ENCODE results near the gene FARS2.

Gene FARS2

DNA sequence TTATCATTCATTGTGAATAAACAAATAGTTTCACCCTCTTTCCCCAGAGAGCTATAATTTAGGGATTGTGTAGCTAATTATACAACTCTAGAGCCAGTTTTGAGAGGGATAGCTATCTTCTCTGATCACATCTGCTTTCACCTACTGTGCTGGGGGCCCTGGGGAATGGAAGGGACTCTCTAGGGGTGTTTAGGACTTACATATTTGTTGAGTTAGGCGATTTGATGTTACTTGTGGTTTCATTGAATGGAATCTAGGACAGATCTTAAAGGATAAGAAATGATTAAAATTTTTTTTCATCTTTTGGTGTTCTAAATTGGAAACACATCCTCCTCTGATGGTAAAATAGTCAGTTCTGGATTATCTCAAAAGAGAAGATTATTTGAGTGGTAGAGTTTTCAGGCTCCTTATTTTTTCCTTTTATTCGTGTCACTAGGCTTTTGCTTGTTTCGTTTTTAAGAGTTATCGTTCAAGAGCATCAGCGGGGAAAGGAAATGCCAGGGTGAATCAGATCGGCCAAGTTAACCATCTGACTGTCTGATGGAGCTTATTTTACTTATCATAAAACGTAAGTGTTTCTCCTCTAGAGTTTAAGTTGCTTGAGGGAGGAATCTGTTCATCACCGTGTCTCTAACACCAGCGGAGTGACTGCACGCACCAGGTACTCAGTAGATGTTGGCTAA, 236.7 kb downstream of the FARS2 start:
- no peak for DNase-seq (ENCODE audit: low read depth in 1 of 2, low spot score in 1 of 2)

DNA sequence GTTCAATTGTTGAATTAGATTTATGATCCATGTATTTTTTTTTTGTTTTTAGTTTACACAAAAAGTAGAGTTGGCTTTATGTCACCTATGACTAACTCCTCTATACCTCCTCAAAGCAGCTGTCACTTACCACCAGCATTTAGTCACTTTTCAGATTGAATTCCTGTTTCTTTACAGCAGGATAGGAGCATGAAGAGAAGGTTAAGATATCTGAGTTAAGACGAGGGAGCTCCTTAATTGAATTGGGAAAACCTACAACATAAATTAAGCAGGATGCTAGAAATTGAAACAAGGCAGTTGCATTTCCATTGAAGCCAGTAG, 237.2 kb downstream of the FARS2 start:
- DNase-seq (ENCODE audit: low read depth in 1 of 2, low spot score in 1 of 2) = no peak

DNA sequence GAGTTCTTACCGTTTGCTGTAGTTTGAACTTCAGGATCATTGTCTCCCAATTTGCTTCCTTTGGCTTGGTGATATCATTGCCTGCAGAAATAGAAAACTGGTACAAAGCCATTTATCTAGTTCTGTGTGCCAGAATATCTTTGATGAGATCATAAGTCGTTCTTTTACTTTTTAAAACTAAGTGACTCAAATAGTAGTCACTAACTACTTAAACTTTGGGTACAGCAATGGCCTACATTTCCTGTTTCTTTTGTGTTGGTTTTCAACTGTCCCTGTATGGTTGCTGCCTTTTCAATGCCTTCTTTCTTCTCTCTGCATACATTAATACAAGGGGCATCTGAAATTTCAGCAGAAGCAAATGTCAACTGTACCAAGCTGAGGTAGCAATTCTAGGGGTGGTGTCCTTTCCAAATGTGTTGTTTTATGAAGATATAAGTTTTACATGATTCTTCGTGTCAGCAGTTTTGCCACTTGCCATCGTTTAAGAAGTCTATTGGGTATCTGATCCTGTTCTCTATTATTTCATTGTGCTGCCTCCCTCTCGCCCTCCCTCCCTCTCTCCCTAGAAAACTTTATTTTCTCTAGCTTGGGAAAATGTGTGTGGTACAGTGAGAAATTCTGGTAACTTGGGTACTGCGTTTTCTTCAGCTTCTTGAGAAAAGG, 238.5 kb downstream of the FARS2 start:
- no peak for DNase-seq (ENCODE audit: low read depth in 1 of 2, low spot score in 1 of 2)

DNA sequence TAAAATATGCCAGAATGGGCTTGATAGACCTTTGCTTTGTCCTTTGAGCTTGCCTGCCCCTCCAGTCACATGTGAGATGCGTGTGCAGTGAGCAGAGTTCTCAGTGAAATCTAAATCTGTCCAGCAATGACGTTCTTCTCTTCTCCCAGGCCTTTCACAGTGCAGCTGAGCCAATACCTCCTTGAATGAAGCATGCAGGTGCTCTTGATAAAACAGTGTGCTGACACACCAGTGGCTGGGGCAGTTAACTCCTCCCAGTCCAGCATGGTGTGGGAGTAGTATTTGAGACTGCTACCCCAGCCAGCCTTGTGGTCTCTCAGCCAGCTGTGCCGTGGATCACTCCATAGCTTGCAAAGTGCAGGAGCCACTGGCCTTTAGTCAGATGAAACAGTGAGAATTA, 240.5 kb downstream of the FARS2 start:
- no peak for DNase-seq (ENCODE audit: low read depth in 1 of 2, low spot score in 1 of 2)

DNA sequence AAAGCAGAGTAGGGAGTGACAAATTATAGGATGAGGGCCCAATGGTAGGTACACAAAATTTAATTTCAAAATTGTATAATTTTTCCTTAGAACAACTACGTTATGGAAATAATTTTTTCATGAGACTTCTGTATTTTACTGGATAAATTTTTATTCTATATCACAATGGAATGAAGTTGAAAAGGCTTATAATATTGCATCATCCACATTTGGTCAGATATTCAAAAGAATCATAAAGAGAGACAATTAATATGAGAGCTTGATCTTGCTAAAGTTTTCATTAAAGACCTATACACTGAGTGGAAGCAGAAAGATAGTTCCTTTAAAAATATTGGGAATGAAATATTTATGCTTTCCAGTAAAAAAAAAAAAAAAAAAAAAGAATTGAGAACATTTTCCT, 242.8 kb downstream of the FARS2 start:
- no peak for DNase-seq (ENCODE audit: low read depth in 1 of 2, low spot score in 1 of 2)

GRCh38 chr6:5506149-5506548, 244.8 kb downstream of the FARS2 start:
- no peak for DNase-seq (ENCODE audit: low read depth in 1 of 2, low spot score in 1 of 2)

GRCh38 chr6:5506597-5506996, 245.3 kb downstream of the FARS2 start:
- no peak for DNase-seq (ENCODE audit: low read depth in 1 of 2, low spot score in 1 of 2)

DNA sequence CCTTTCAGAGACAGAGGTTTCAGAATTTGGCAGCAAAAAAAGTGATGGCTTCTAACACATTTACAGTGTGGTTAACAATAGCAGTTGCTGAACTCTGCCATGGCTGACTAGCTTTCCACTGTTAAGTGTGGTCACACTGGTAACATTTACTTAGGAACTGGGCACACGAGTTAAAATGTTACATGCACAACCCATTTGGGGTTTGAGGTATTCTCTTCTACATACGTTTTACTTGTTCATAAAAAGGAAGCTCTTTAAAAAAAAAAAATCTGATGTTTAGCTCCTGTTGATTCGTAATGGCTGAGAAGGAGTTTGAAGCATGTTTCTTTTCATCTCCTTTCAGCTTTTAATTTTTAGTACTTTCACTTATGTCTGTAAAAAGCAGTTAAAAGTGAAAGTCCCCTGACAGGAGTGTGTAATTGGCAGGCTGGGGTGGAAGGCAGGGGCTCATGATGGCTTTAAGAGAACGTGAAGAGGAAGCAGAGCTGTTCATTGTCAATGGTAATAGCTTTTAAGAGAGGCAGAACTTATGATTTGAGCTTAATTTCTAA, 245.9 kb downstream of the FARS2 start:
- no peak for DNase-seq (ENCODE audit: low read depth in 1 of 2, low spot score in 1 of 2)

GRCh38 chr6:5509106-5509505, 247.8 kb downstream of the FARS2 start:
- no peak for DNase-seq (ENCODE audit: low read depth in 1 of 2, low spot score in 1 of 2)

GRCh38 chr6:5510331-5511133, 249.2 kb downstream of the FARS2 start:
- DNase-seq (ENCODE audit: low read depth in 1 of 2, low spot score in 1 of 2) = no peak

- no peak for DNase-seq (ENCODE audit: low read depth in 1 of 2, low spot score in 1 of 2)
Measured at GRCh38 chr6:5511954-5512353, 250.6 kb downstream of the FARS2 start.

GRCh38 chr6:5512422-5512821, 251.1 kb downstream of the FARS2 start:
- DNase-seq (ENCODE audit: low read depth in 1 of 2, low spot score in 1 of 2) = no peak

GRCh38 chr6:5513408-5513807, 252.1 kb downstream of the FARS2 start:
- no peak for DNase-seq (ENCODE audit: low read depth in 1 of 2, low spot score in 1 of 2)

DNA sequence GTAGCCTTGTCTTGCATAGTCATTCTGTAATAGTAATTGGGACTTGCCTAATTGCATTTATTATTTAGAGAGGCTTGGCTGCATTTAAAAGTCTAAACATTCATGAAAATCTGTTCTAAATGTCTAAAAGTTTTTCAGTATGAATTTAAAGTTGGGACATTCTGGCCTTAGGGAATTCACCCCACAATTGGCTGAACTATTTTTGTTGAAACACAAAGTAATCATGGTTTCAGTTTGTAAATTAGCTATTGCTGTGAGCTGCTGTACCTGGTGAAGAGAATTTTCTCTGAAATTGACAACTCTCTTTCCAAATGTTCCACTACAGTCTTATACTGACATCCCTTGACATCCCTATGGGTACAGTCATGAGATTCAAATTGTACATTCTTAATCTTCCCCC, 253.0 kb downstream of the FARS2 start:
- DNase-seq (ENCODE audit: low read depth in 1 of 2, low spot score in 1 of 2) = no peak

DNA sequence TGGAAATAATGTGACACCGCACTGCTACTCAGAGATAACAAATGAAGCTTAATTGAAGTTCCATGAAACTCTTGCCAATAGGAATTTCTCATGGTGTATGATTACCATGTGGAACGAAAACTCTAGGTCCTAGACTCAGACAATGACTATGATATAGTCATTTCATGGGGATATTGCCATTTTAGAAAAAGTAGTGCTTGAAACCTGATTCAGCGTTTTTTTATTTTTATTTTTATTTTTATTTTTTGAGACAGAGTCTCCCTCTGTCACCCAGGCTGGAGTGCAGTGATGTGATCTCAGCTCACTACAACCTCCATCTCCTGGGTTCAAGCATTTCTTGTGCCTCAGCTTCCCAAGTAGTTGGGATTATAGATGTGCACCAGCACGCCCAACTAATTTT, 253.9 kb downstream of the FARS2 start:
- DNase-seq (ENCODE audit: low read depth in 1 of 2, low spot score in 1 of 2) = no peak

GRCh38 chr6:5516036-5516435, 254.7 kb downstream of the FARS2 start:
- no peak for DNase-seq (ENCODE audit: low read depth in 1 of 2, low spot score in 1 of 2)

GRCh38 chr6:5517796-5518195, 256.5 kb downstream of the FARS2 start:
- DNase-seq (ENCODE audit: low read depth in 1 of 2, low spot score in 1 of 2) = peak in 1 of 2 donors; percentile 35

DNA sequence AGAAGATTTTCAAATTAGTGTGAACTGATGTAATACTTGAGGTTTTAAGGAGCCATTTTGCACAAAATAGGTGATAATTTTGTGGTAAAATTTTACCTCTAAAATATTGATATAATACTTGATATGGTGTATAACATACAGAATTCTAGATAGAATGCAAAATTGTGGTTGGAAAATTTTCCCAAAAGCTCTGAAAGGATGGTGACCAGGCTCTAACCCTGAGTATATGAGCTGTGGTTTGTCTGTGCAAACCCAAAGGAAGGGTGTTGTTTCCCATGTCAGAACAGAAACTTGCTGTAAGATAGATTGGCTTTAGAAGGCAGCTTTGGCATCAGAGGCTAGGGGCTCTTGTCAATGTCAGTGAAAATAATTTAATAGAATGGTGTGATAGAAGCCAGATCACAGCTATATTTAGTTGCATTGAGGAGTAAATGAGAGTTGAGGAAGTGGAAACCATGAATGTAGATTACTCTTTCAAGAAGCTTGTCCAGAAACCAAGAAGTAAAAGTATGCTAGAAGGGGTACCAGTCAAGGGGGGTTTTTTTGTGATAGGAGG, 257.7 kb downstream of the FARS2 start:
- no peak for DNase-seq (ENCODE audit: low read depth in 1 of 2, low spot score in 1 of 2)

DNA sequence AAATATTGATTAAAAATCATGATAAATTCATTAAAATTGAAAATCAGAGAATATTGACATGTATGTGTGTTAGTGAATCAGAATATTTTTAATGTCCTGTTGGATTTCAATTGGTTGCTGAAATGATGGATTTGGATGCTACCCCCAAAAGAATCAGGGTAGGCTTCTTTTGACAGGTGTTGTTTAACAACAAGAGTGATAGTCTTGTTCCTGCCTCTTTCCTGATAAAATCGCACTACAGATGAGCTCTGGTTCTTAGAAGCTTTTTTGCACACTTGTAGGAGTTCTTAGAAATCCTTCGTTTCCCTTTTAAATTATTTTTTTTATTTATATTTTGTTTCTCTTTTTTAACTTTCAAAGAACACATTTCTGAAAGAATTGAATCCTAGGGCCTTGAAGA, 259.5 kb downstream of the FARS2 start:
- no peak for DNase-seq (ENCODE audit: low read depth in 1 of 2, low spot score in 1 of 2)

DNA sequence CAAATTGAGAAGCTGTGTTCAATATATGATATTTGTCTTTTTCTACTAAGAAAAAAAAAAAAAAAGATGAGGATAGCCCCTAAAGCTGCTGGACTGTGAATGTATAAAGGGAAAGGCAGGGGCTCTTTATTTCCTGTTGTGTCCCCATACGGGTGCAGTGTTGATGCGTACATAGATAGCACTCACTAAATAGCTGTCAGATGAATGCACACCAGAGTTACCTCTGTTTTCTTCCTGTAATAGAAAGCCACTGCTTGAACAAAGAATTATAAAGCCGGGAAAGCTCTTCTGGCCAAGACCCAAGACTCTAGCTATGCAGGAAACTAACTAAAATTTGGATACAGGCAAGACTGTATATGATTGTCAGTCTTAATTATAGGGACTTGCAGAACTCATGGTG, 260.0 kb downstream of the FARS2 start:
- DNase-seq (ENCODE audit: low read depth in 1 of 2, low spot score in 1 of 2) = no peak

DNA sequence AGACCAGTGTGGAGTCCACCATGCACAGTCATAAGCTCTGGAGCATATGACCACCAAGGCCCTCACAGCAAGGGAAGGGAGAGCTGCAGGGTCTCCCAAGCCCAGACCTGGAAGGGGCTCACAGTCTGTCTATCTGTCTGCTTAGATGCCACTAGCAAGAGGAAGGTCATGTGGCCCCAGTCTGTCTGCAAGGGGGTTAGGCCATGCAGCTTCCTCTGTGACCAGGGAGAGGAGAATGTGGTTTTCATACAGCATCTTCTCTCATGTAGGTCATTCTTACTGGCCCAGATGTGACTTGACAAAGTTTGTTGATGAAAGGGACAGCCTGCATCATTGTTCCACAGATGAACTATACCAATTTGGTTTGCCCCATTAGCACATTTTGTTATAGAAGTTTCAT, 260.8 kb downstream of the FARS2 start:
- DNase-seq (ENCODE audit: low read depth in 1 of 2, low spot score in 1 of 2) = no peak

- no peak for DNase-seq (ENCODE audit: low read depth in 1 of 2, low spot score in 1 of 2)
Measured at GRCh38 chr6:5524110-5524509, 262.8 kb downstream of the FARS2 start.
